WTC11 (cell line): ENCODE data around the gene ATP6AP1. TPM values are rescaled to one million over a fixed set of nuclear protein-coding genes. Genes with fewer than 3 reads are reported as not detected.

Source experiments
- ATAC-seq: fragments of 200-7000 bp; cut with Tn5 transposase; 2 replicates; pipeline ENCODE4 v1.10.0; 2021; ENCODE audit warnings: mild to moderate bottlenecking, moderate library complexity
- CTCF ChIA-PET: fragments of 300-600 bp; sonication (Branson Sonifier 250); formaldehyde crosslinking; loops from one replicate; lab custom pipeline; 2021; ENCODE audit warnings: antibody characterized with exemption; lab: Charles Lee
- POLR2A ChIA-PET: fragments of 350-600 bp; sonication (Branson Sonifier 250); formaldehyde crosslinking; loops from one replicate; lab custom pipeline; 2021; ENCODE audit warnings: antibody characterized with exemption; lab: Charles Lee
- DNase-seq: peaks from one replicate; pipeline ENCODE4 v3.0.0; 2021; ENCODE audit warnings: low spot score
- H3K27ac Mint-ChIP-seq: 2 replicates; pipeline ENCODE4 v1.8.0; 2021; ENCODE audit warnings: mixed read lengths
- H3K27me3 Mint-ChIP-seq: 2 replicates; pipeline ENCODE4 v1.8.0; 2021; ENCODE audit warnings: low read depth, mild to moderate bottlenecking, moderate library complexity, mixed read lengths
- H3K36me3 Mint-ChIP-seq: 2 replicates; pipeline ENCODE4 v1.8.0; 2021; ENCODE audit warnings: mixed read lengths
- H3K4me1 Mint-ChIP-seq: 2 replicates; pipeline ENCODE4 v1.8.0; 2022; ENCODE audit warnings: mixed read lengths
- H3K4me3 Mint-ChIP-seq: 2 replicates; pipeline ENCODE4 v1.8.0; 2021; ENCODE audit warnings: mild to moderate bottlenecking, moderate library complexity, mixed read lengths
- H3K9me3 Mint-ChIP-seq: 2 replicates; pipeline ENCODE4 v1.8.0; 2021; ENCODE audit warnings: mixed read lengths
- ATF3 ChIP-seq: sonication (generic); formaldehyde crosslinking; conservative IDR thresholded peaks from 2 replicates; pipeline ENCODE4 v1.8.1; 2022; ENCODE audit warnings: mild to moderate bottlenecking, missing genetic modification reagents
- CBFB ChIP-seq: sonication (generic); formaldehyde crosslinking; IDR thresholded peaks from 2 replicates; pipeline ENCODE4 v1.8.1; 2022; ENCODE audit warnings: mild to moderate bottlenecking, low read depth, missing genetic modification reagents
- CDX4 ChIP-seq: fragments of 250-450 bp; sonication (Bioruptor Pico); IDR thresholded peaks from 2 replicates; pipeline ENCODE4 v1.9.0; 2021; ENCODE audit warnings: moderate library complexity, mild to moderate bottlenecking, inconsistent platforms, borderline replicate concordance
- E2F5 ChIP-seq: sonication (generic); formaldehyde crosslinking; IDR thresholded peaks from 2 replicates; pipeline ENCODE4 v1.8.1; 2022; ENCODE audit warnings: mild to moderate bottlenecking, moderate library complexity, missing genetic modification reagents
- KAT7 ChIP-seq: sonication (generic); formaldehyde crosslinking; IDR thresholded peaks from 2 replicates; pipeline ENCODE4 v1.8.1; 2023; ENCODE audit warnings: missing genetic modification reagents, mild to moderate bottlenecking, borderline replicate concordance
- NR3C1 ChIP-seq: sonication (generic); formaldehyde crosslinking; conservative IDR thresholded peaks from 2 replicates; pipeline ENCODE4 v1.8.1; 2023; ENCODE audit warnings: low read depth, mild to moderate bottlenecking, missing genetic modification reagents
- PRDM15 ChIP-seq: sonication (generic); formaldehyde crosslinking; IDR thresholded peaks from 2 replicates; pipeline ENCODE4 v1.8.0; 2022; ENCODE audit warnings: missing genetic modification reagents
- PRRX2 ChIP-seq: fragments of 250-450 bp; sonication (Bioruptor Pico); IDR thresholded peaks from 2 replicates; pipeline ENCODE4 v1.8.0; 2021; ENCODE audit warnings: mild to moderate bottlenecking
- RELA ChIP-seq: sonication (generic); formaldehyde crosslinking; IDR thresholded peaks from 2 replicates; pipeline ENCODE4 v1.8.1; 2022; ENCODE audit warnings: missing genetic modification reagents, mild to moderate bottlenecking, borderline replicate concordance
- SMAD4 ChIP-seq: sonication (generic); formaldehyde crosslinking; IDR thresholded peaks from 2 replicates; pipeline ENCODE4 v1.8.0; 2022; ENCODE audit warnings: mild to moderate bottlenecking, missing genetic modification reagents
- SP1 ChIP-seq: sonication (generic); formaldehyde crosslinking; conservative IDR thresholded peaks from 2 replicates; pipeline ENCODE4 v1.8.1; 2022; ENCODE audit warnings: missing genetic modification reagents
- TP53 ChIP-seq: sonication (generic); formaldehyde crosslinking; IDR thresholded peaks from 2 replicates; pipeline ENCODE4 v1.8.1; 2023; ENCODE audit warnings: mild to moderate bottlenecking, missing genetic modification reagents
- ZNF232 ChIP-seq: sonication (generic); formaldehyde crosslinking; IDR thresholded peaks from 2 replicates; pipeline ENCODE4 v1.8.0; 2022; ENCODE audit warnings: mild to moderate bottlenecking, missing genetic modification reagents
- ZNF263 ChIP-seq: sonication (generic); formaldehyde crosslinking; IDR thresholded peaks from 2 replicates; pipeline ENCODE4 v1.8.1; 2022; ENCODE audit warnings: low read depth, mild to moderate bottlenecking, moderate library complexity, missing genetic modification reagents
- ZNF281 ChIP-seq: sonication (generic); formaldehyde crosslinking; IDR thresholded peaks from 2 replicates; pipeline ENCODE4 v1.8.0; 2023; ENCODE audit warnings: mild to moderate bottlenecking, missing genetic modification reagents
- ZNF512 ChIP-seq: sonication (generic); formaldehyde crosslinking; IDR thresholded peaks from 2 replicates; pipeline ENCODE4 v1.8.1; 2022; ENCODE audit warnings: missing genetic modification reagents, borderline replicate concordance
- ZNF532 ChIP-seq: fragments of 250-450 bp; sonication (Bioruptor Pico); IDR thresholded peaks from 2 replicates; pipeline ENCODE4 v1.9.0; 2021; ENCODE audit warnings: mild to moderate bottlenecking, borderline replicate concordance
- total RNA-seq: library from RNA; stranded (reverse); gene quantifications from 3 replicates; pipeline ENCODE4 v1.2.3, GENCODE V29; 2021
- TF ChIP-seq, protein P1 (sequence below): sonication (generic); formaldehyde crosslinking; IDR thresholded peaks from 2 replicates; pipeline ENCODE4 v1.8.0; 2023; ENCODE audit warnings: missing genetic modification reagents

ATP6AP1 gene
- total RNA-seq, 1 experiment from 2014 or later = 43.9 TPM

DNA sequence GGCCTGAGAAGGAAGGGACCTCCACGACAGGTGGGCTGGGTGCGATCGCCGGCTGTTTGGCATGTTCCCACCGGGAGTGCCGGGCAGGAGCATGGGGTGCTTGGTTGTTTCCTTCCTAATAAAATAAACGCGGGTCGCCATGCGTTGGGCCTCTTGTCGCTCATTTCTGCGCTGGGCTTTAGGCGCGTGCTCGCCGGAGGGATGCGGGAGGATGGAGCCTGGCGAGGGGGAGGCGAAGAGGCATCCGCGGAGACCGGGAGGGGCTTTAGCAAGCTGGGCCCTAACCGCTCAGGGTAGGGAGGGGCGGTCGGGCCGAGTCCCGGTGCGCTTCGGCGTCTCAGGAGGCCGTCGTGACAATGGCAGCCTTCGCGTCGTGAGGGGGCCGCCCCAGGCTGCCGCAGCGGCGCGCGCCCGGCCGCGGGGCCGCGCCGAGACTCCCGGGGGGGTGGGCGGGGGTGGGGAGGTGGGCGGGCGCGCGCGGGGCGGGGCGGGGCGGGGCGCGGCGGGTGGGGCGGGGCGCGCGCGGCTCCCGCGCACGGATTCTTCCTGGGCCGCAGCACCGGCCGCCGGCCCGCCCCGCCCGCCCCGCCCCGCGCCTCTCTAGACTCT lies 8.0 kb downstream of the ATP6AP1 start:
- H3K4me3 Mint-ChIP-seq = peak overlapping the region; percentile 80
- ATAC-seq = peak; percentile 69
- no peak for TF ChIP-seq ATF3 (CRISPR knock-in tag)
- no peak for TF ChIP-seq ZNF512 (CRISPR knock-in tag)
- no peak for TF ChIP-seq CBFB
- TF ChIP-seq CDX4 (CRISPR knock-in tag) = no peak
- TF ChIP-seq NR3C1 (CRISPR knock-in tag) = no peak
- TF ChIP-seq TP53 (CRISPR knock-in tag) = no peak
- no peak for TF ChIP-seq KAT7
- TF ChIP-seq SMAD4 (CRISPR knock-in tag) = no peak
- no peak for TF ChIP-seq RELA
- TF ChIP-seq, all 79 proteins: peak for 0
- ChIA-PET CTCF (interaction anchor here (1.2 kb wide), 1 partner anchor 63 kb away, joined by 3 read pairs; no protein-coding TSS in a partner anchor), POLR2A (no interaction called here)
- H3K36me3 Mint-ChIP-seq = peaks cover 16% of the 10 kb centered on the region
- no peaks in the 10 kb centered on the region for H3K9me3 Mint-ChIP-seq
- DNase-seq = peak; percentile 53
- H3K27ac Mint-ChIP-seq = peak overlapping the region; percentile 84
- H3K4me1 Mint-ChIP-seq = peaks cover 12% of the 10 kb centered on the region
- H3K27me3 Mint-ChIP-seq = no peaks in the 10 kb centered on the region

DNA sequence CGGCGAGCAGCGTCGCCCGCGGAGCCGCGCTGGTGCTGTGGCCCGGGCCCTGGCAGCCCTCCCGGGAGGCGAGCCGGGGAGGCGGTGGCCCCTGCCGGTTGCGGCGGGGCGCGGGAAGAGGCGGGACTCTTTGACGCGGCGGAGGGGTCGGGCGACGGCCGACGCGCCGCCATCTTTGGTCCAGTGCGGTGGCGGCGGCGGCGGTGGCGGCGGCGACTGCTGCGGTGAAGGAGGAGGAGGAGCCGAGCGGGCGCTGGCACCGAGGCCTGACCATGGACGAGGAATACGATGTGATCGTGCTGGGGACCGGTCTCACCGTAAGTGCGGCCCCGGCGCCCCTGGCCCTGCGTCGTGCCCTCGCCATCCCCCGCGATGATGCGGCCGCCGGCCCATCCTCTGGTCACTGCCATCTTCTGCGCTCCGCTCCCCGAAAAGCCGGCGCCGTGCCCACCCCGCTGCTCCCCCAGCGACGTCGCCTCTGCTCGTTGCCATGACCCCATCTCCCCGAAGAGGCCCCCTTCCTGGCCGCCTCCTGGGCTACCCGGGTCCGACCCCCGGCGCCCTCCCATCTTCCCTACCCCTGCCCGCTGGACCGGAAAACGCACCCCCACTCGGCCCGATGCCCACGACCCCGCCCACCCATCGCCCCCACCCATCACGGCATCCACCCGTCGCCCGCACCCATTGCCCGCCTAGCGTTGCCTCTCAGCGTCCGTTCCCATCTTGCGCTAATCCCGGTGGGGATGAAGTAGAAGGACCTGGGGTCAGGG lies 8.7 kb downstream of the ATP6AP1 start, which contains the start of gene GDI1:
TSS of gene GDI1 (plus strand) at position 172 of the 770 bp plus-strand sequence. CDS start at position 273, 101 bp downstream.
- DNase-seq = peak; percentile 38
- Mint-ChIP-seq H3K9me3 (no peaks in the 10 kb centered on the region), H3K36me3 (peaks cover 21% of the 10 kb centered on the region), H3K27me3 (no peaks in the 10 kb centered on the region), H3K4me3 (peak within 1 kb of the TSS; percentile 83), H3K4me1 (peaks cover 12% of the 10 kb centered on the region), H3K27ac (peak within 1 kb of the TSS; percentile 84)
- ChIA-PET CTCF (no interaction called here), POLR2A (no interaction called here)
- ATAC-seq = peak; percentile 38
- TF ChIP-seq PRRX2 (CRISPR knock-in tag) = no peak
- TF ChIP-seq PRDM15 (CRISPR knock-in tag) = no peak
- TF ChIP-seq ZNF281 (CRISPR knock-in tag) = no peak
- no peak for TF ChIP-seq ZNF532 (CRISPR knock-in tag)
- TF ChIP-seq ZNF232 (CRISPR knock-in tag) = no peak
- 0 out of 2 replicates have a peak, but pooled peaks have one; percentile 61 for TF ChIP-seq E2F5 (CRISPR knock-in tag)
- no peak for TF ChIP-seq ZNF263 (CRISPR knock-in tag)
- TF ChIP-seq SP1 (CRISPR knock-in tag) = peak; percentile 66; the same call in 1 of the 2 replicates
- TF ChIP-seq, protein P1, sequence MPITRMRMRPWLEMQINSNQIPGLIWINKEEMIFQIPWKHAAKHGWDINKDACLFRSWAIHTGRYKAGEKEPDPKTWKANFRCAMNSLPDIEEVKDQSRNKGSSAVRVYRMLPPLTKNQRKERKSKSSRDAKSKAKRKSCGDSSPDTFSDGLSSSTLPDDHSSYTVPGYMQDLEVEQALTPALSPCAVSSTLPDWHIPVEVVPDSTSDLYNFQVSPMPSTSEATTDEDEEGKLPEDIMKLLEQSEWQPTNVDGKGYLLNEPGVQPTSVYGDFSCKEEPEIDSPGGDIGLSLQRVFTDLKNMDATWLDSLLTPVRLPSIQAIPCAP = no peak
